GM20431 (cell line): ENCODE data around the gene MT1G.
"Not testable (repeated sequence)": the region's sequence is repeated elsewhere in the genome, so short reads cannot be mapped to it uniquely, and the experiment has no call there.

Experiments
- in situ Hi-C: fragments of 300-500 bp; cut with MseI, MboI; formaldehyde crosslinking; loops from one replicate; pipeline ENCODE4 v1.15.0; 2020; ENCODE audit warnings: low sequenced_read_pairs; ENCODE audit not compliant: unreplicated experiment

MT1G gene

DNA sequence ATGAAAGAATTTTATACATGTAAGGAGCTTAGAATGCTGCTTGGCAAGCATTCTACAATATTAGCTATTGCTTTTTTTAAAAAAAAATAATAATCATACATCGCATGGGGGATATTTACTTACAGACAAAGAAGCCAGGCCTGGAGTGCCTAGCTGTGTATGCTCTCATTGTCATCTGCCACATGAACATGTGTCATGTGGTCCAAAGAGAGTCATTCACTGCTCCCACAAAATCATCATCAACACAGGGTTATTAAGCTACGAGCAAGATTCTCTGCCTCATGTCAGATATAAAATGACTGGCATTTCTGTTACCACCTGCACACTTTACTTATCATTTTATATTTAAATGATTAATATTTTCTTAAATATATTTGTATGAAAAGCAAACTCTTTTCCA is 44.2 kb downstream of the MT1G start:
- in situ Hi-C loops: no loop called here

GRCh38 chr16:56623184-56623583 is 44.7 kb downstream of the MT1G start:
- in situ Hi-C loops: not testable (repeated sequence)

GRCh38 chr16:56621665-56622445 is 46.0 kb downstream of the MT1G start:
- in situ Hi-C loops: not testable (repeated sequence)

DNA sequence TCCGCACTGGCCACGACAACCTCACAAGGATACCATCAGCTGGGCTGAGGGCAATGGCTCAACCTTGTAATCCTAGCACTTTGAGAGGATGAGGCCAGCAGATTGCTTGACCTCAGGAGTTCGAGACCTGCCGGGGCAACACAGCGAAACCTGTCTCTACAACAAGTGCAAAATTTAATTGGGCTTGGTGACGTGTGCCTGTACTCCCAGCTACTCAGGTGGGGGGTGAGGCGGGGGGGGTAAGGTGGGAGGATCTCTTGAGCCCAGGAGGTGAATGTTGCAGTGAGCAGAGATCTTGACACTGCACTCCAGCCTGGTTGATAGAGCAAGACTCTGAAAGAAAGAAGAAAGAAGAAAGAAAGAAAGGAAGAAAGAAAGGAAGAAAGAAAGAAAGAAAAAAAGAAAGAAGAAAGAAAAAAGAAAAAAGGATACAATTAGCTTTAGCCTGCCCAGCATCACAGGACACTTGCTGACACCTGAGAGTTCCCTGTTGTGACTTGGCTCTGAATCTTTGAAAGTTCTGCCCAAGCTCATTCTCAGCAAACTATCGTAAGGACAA is 47.4 kb downstream of the MT1G start:
- in situ Hi-C loops: no loop called here

- in situ Hi-C loops: no loop called here
These were observed 49.7 kb downstream of the MT1G start for GRCh38 chr16:56618138-56618537.

DNA sequence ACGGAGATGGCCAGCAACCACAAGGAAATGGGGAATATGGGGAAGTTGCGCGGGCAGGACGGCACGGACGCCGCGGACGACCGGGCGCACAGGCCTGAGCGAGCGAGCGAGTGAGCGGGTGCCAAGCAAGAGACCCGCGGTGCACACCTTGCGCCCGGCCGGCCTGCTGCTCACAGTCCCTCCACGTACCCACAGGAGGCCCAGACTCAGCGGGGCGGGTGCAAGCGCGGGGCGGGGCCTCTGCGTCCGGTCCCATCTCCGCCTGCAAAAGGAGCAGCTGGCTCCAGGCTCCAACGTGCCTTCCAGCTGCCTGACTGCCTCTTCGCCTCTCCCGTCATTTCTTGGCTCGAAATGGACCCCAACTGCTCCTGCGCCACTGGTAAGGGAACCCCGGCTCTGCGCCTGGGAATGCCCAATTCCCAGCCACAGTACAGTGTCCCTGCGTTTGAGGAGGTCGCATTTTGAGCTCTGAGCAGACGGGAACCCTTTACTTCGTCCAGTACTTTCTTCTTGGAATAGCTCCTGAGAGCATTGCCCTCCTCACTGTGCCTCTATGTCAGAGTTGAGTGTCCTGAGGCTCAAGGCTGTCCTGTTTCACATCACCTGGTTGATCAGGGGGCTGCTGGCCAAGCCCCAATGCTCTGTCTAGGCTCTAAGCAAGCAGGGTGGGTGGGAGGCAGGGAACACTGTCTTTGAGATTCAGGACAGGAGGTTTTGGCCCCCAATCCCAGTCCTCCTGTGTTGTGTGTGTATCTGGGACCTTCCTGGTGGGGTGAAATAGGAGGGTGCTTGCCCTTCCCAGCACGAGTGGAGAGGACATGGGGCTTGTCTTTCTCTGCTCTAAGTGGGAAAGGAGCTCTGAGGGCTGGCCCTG is 50.4 kb downstream of the MT1G start:
- in situ Hi-C loops: no loop called here
